ENCODE results near the gene PITX2. TPM values are rescaled to one million over a fixed set of nuclear protein-coding genes. Genes with fewer than 3 reads are reported as not detected.

Gene PITX2
- total and polyA plus RNA-seq, 8 donors, result 0.09 to 0.16 TPM; not detected in 6

DNA sequence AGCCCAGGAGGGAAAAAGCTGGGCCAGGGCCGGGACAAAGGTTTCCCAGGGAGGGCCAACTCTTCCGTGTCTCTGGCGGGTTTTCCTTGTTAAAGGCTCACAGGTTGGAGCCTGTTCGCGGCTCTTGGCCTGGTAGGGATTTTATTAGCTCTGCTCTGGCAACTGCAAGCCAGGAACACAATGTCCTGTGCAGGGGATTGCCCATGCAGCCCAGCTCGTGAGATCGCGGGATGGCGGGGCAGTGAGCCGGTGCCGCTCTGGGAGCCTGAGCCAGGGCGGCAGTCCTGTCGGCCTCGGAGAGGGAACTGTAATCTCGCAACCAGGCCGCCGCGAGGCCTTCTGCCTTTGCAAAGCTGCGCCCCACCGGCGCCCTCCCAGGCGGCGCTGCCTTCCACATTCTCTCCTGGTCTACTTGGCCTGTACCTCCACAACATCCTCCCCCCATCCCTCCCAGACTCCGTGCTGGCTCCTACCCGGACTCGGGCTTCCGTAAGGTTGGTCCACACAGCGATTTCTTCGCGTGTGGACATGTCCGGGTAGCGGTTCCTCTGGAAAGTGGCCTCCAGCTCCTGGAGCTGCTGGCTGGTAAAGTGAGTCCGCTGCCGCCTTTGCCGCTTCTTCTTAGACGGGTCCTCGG lies 2.1 kb downstream of the PITX2 start:
- H3K4me3 ChIP-seq, result peak overlapping the region in 1 of 4 donors; percentile 26
- peaks cover 11 to 90% (median 36%) of the 10 kb centered on the region in 4 donors for H3K27me3 ChIP-seq

GRCh38 chr4:110620322-110620690 lies 2.6 kb downstream of the PITX2 start:
- ATAC-seq (no peak), FAIRE-seq (no peak), DNase-seq (no peak)
- intact Hi-C loops (cut with DNase I), result no loop called here
- H3K36me3 ChIP-seq, result no peaks in the 10 kb centered on the region
- H3K4me1 ChIP-seq, result peaks cover 0 to 17% (median 7%) of the 10 kb centered on the region in 3 donors
- no peak overlapping the region for H3K27ac ChIP-seq
- peaks cover 11 to 90% (median 35%) of the 10 kb centered on the region in 4 donors for H3K27me3 ChIP-seq
- no peak overlapping the region for H3K4me3 ChIP-seq
- H3K9me3 ChIP-seq, result no peaks in the 10 kb centered on the region
- no peak for TF ChIP-seq CTCF (IDR thresholded peaks at IDR 0.05)
- WGBS, 2 donors, result 40 to 45% methylated on average over 7 of the region's 7 CpGs

More for the DNA sequence above, 2.1 kb downstream of the PITX2 start:
- intact Hi-C loops (cut with DNase I), result no loop called here
- Histone ChIP-seq H3K4me1 (peaks cover 0 to 17% (median 7%) of the 10 kb centered on the region in 3 donors), H3K36me3 (no peaks in the 10 kb centered on the region), H3K27ac (no peak overlapping the region), H3K9me3 (no peaks in the 10 kb centered on the region)
- FAIRE-seq, result no peak
- TF ChIP-seq CTCF (IDR thresholded peaks at IDR 0.05), result no peak
- ATAC-seq, result peak in 3 of 4 donors; percentile 13 to 46 (median 26)
- 7% methylated on average over 33 to 37 of the region's 37 CpGs for WGBS, 2 donors
- peak in 2 of 6 donors; percentile 62 to 65 for DNase-seq

- FAIRE-seq, result no peak
- Histone ChIP-seq H3K9me3 (no peaks in the 10 kb centered on the region), H3K4me1 (peaks cover 0 to 17% (median 7%) of the 10 kb centered on the region in 3 donors), H3K4me3 (no peak overlapping the region), H3K36me3 (no peaks in the 10 kb centered on the region), H3K27ac (no peak overlapping the region), H3K27me3 (peaks cover 10 to 92% (median 35%) of the 10 kb centered on the region in 4 donors)
- TF ChIP-seq CTCF (IDR thresholded peaks at IDR 0.05), result no peak
- DNase-seq, result peak in 1 of 6 donors; percentile 40
- ATAC-seq, result no peak
- 12 to 15% methylated on average over 35 of the region's 35 CpGs for WGBS, 2 donors
- intact Hi-C loops (cut with DNase I), result no loop called here
These were observed 3.2 kb downstream of the PITX2 start for GRCh38 chr4:110619463-110620247.

DNA sequence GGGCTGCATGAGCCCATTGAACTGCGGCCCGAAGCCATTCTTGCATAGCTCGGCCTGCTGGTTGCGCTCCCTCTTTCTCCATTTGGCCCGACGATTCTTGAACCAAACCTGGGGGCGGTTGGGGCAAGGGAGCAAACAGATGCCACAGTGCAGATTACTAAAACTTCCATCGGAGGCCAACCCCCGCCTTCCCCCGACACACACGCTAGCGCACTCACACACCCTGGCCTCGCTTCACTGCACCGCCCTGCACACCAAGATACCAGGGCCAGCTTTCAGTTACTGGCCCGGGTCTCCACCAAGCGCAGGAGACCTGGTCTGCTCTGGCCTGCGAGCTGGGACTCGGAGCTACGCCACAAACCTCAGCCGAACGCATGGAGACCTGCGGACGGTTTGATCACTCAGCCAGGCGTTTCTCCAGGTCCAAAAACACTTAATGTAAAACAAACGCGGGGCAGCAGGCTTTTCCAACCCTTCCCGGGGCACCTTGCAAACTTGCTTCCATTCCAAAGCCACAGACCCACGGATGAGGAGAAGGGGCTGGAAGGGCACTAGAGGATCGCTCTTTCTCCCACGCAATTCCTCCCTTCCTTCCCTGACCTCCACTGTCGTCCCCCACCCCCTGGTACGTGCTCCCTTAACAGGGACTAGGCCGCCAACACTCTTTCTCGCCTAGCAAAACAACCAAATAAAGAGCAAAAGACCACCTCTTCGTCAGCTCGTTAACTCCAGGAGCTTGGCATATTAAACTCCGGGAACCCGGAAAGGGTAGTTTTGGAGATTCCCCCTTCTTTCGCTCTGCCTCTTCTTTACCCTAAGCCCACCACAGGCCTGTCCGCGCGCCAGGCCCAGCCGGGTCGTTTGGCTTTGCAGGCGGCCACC lies 4.1 kb downstream of the PITX2 start:
- TF ChIP-seq CTCF (IDR thresholded peaks at IDR 0.05), result no peak
- H3K4me1 ChIP-seq, result peaks cover 0 to 17% (median 7%) of the 10 kb centered on the region in 3 donors
- H3K27ac ChIP-seq, result no peak overlapping the region
- H3K27me3 ChIP-seq, result peaks cover 8 to 95% (median 35%) of the 10 kb centered on the region in 4 donors
- no peak overlapping the region for H3K4me3 ChIP-seq
- intact Hi-C loops (cut with DNase I), result no loop called here
- ATAC-seq, result no peak
- DNase-seq, result peak in 2 of 6 donors; percentile 42 to 54
- 23 to 24% methylated on average over 45 of the region's 45 CpGs for WGBS, 2 donors
- H3K36me3 ChIP-seq, result no peaks in the 10 kb centered on the region
- no peaks in the 10 kb centered on the region for H3K9me3 ChIP-seq
- no peak for FAIRE-seq

Measured in pancreas (tissue), 10 donors.